Mesenchymal stem cell (in vitro differentiated cells and primary cell): ENCODE data around the gene STX18.

Source experiments
- DNase-seq: peaks from one replicate; pipeline ENCODE4 v3.0.0-alpha.2; 2013
- H2AFZ ChIP-seq: one replicate; pipeline ENCODE4 v1.6.1; 2013; ENCODE audit warnings: low read depth, mild to moderate bottlenecking, control low read depth, inconsistent platforms, low read length, moderate library complexity
- H2AK5ac ChIP-seq: 2 replicates; pipeline ENCODE4 v1.6.1; 2013; ENCODE audit warnings: low read length, moderate library complexity, mild to moderate bottlenecking, inconsistent platforms; ENCODE audit not compliant: severe bottlenecking
- H2BK120ac ChIP-seq: one replicate; pipeline ENCODE4 v1.6.1; 2013; ENCODE audit warnings: low read depth, mild to moderate bottlenecking, inconsistent platforms, low read length, moderate library complexity
- H2BK12ac ChIP-seq, 2 experiments: one replicate each; pipeline ENCODE4 v1.6.1; 2013; ENCODE audit warnings: inconsistent platforms in 2 of 2, low read length in 2 of 2, mild to moderate bottlenecking in 2 of 2, moderate library complexity in 2 of 2, control low read depth in 1 of 2
- H2BK15ac ChIP-seq: one replicate; pipeline ENCODE4 v1.6.1; 2013; ENCODE audit warnings: mild to moderate bottlenecking, low read depth, inconsistent platforms; ENCODE audit not compliant: poor library complexity, severe bottlenecking
- H2BK5ac ChIP-seq: 2 replicates; pipeline ENCODE4 v1.6.1; 2013; ENCODE audit warnings: low read depth, mild to moderate bottlenecking, low read length, control low read depth, inconsistent platforms; ENCODE audit not compliant: poor library complexity, severe bottlenecking
- H3K14ac ChIP-seq, 2 experiments: one replicate each; pipeline ENCODE4 v1.6.1; 2013; ENCODE audit warnings: inconsistent platforms in 2 of 2, low read length in 2 of 2, control low read depth in 1 of 2, mild to moderate bottlenecking in 1 of 2, moderate library complexity in 1 of 2
- H3K18ac ChIP-seq, 2 experiments: one replicate each; pipeline ENCODE4 v1.6.1; 2013; ENCODE audit warnings: inconsistent platforms in 2 of 2, low read length in 2 of 2, control low read depth in 1 of 2, low read depth in 1 of 2, mild to moderate bottlenecking in 1 of 2
- H3K23ac ChIP-seq, 2 experiments: one replicate each; pipeline ENCODE4 v1.6.1; 2013; ENCODE audit warnings: inconsistent platforms in 2 of 2, low read length in 2 of 2, mild to moderate bottlenecking in 2 of 2, moderate library complexity in 2 of 2, control low read depth in 1 of 2
- H3K27ac ChIP-seq: 2 replicates; pipeline ENCODE4 v1.5.1; 2013; ENCODE audit warnings: mild to moderate bottlenecking, moderate library complexity, low read length, control low read depth, inconsistent platforms; ENCODE audit not compliant: poor library complexity, severe bottlenecking
- H3K27me3 ChIP-seq, 2 experiments: 2 replicates each; pipeline versions ENCODE4 v1.6.1 to v1.7.0; 2013; ENCODE audit warnings: low read length in 2 of 2, mild to moderate bottlenecking in 2 of 2, moderate library complexity in 2 of 2, control low read depth in 1 of 2, inconsistent platforms in 1 of 2; ENCODE audit not compliant: control insufficient read depth in 1 of 2, insufficient read depth in 1 of 2
- H3K36me3 ChIP-seq, 2 experiments: 2 replicates each; pipeline versions ENCODE4 v1.6.1 to v1.7.0; 2013; ENCODE audit warnings: low read length in 2 of 2, control low read depth in 1 of 2, inconsistent platforms in 1 of 2, low read depth in 1 of 2, mild to moderate bottlenecking in 1 of 2; ENCODE audit not compliant: insufficient read depth in 2 of 2, control insufficient read depth in 1 of 2
- H3K4ac ChIP-seq, 2 experiments: one replicate each; pipeline ENCODE4 v1.6.1; 2013; ENCODE audit warnings: inconsistent platforms in 2 of 2, low read length in 2 of 2, mild to moderate bottlenecking in 2 of 2, moderate library complexity in 2 of 2, control low read depth in 1 of 2, low read depth in 1 of 2
- H3K4me1 ChIP-seq: 2 replicates; pipeline ENCODE4 v1.6.1; 2013; ENCODE audit warnings: low read depth, low read length, control low read depth; ENCODE audit not compliant: control insufficient read depth, insufficient read depth
- H3K4me2 ChIP-seq: 2 replicates; pipeline ENCODE4 v1.6.1; 2013; ENCODE audit warnings: low read length, mild to moderate bottlenecking, inconsistent platforms; ENCODE audit not compliant: poor library complexity, severe bottlenecking
- H3K4me3 ChIP-seq, 2 experiments: 2 replicates each; pipeline versions ENCODE4 v1.5.1 to v1.7.0; 2013; ENCODE audit warnings: low read length in 2 of 2, mild to moderate bottlenecking in 2 of 2, control low read depth in 1 of 2, low read depth in 1 of 2; ENCODE audit not compliant: insufficient read depth in 1 of 2
- H3K79me1 ChIP-seq: replicated peaks from 2 replicates; pipeline ENCODE4 v1.6.1; 2013; ENCODE audit warnings: mild to moderate bottlenecking, control low read depth, low read length, inconsistent platforms; ENCODE audit not compliant: poor library complexity, severe bottlenecking
- H3K9ac ChIP-seq: 2 replicates; pipeline ENCODE4 v1.7.0; 2013; ENCODE audit warnings: mild to moderate bottlenecking, low read length, moderate library complexity
- H3K9me3 ChIP-seq: 2 replicates; pipeline ENCODE4 v1.7.0; 2013; ENCODE audit warnings: mild to moderate bottlenecking, low read length; ENCODE audit not compliant: control insufficient read depth
- H4K8ac ChIP-seq: one replicate; pipeline ENCODE4 v1.6.1; 2013; ENCODE audit warnings: inconsistent platforms, mild to moderate bottlenecking, low read length, moderate library complexity
- H4K91ac ChIP-seq: one replicate; pipeline ENCODE4 v1.6.1; 2013; ENCODE audit warnings: mild to moderate bottlenecking, low read length, inconsistent platforms
- WGBS: methylation state at CpG from one replicate; pipeline ENCODE4 v1.1.7; 2013; ENCODE audit warnings: mixed read lengths; 5-methylcytosine and 5-hydroxymethylcytosine counted together

Gene STX18

GRCh38 chr4:4398430-4398829 is 143.4 kb downstream of the STX18 start:
- Histone ChIP-seq H2BK120ac (no peak overlapping the region), H3K9me3 (peaks cover 10% of the 10 kb centered on the region), H4K8ac (no peak overlapping the region), H3K4me2 (no peak overlapping the region), H3K23ac (no peak overlapping the region), H3K27ac (no peak overlapping the region), H3K36me3 (no peaks in the 10 kb centered on the region), H2BK12ac (no peak overlapping the region), H2AK5ac (no peak overlapping the region), H2BK5ac (no peak overlapping the region), H4K91ac (no peak overlapping the region), H3K14ac (no peak overlapping the region), H2BK15ac (no peak overlapping the region), H3K27me3 (peaks cover 44 to 89% of the 10 kb centered on the region in 2 experiments), H3K79me1 (no peaks in the 10 kb centered on the region), H3K4ac (no peak overlapping the region), H3K9ac (no peak overlapping the region), H2AFZ (no peak overlapping the region), H3K4me3 (no peak overlapping the region), H3K4me1 (peaks cover 4% of the 10 kb centered on the region), H3K18ac (no peak overlapping the region)
- 87% methylated on average over 3 of the region's 4 CpGs for WGBS
- DNase-seq, result no peak

- H3K9me3 ChIP-seq, result peaks cover 10% of the 10 kb centered on the region
- H3K23ac ChIP-seq, result no peak overlapping the region
- peak overlapping the region; percentile 69 to 98 for H3K4ac ChIP-seq
- 92% methylated on average over 13 of the region's 13 CpGs for WGBS
- peaks cover 54 to 93% of the 10 kb centered on the region in 2 experiments for H3K27me3 ChIP-seq
- H3K4me2 ChIP-seq, result no peak overlapping the region
- H4K91ac ChIP-seq, result peak overlapping the region; percentile 91
- DNase-seq, result no peak
- H3K14ac ChIP-seq, result no peak overlapping the region
- H4K8ac ChIP-seq, result peak overlapping the region; percentile 58
- H3K79me1 ChIP-seq, result no peaks in the 10 kb centered on the region
- H2AFZ ChIP-seq, result peak overlapping the region; percentile 55
- H2AK5ac ChIP-seq, result no peak overlapping the region
- peak overlapping the region; percentile 75 to 96 for H2BK12ac ChIP-seq
- H3K9ac ChIP-seq, result no peak overlapping the region
- H3K18ac ChIP-seq, result peak overlapping the region; percentile 85 to 94
- peaks cover 4% of the 10 kb centered on the region for H3K4me1 ChIP-seq
- no peaks in the 10 kb centered on the region for H3K36me3 ChIP-seq
- peak overlapping the region; percentile 78 for H2BK120ac ChIP-seq
- no peak overlapping the region for H2BK5ac ChIP-seq
- no peak overlapping the region for H3K4me3 ChIP-seq
- H2BK15ac ChIP-seq, result peak overlapping the region; percentile 55
- H3K27ac ChIP-seq, result no peak overlapping the region
Observed at GRCh38 chr4:4397441-4397819, 144.4 kb downstream of the STX18 start.

GRCh38 chr4:4396628-4397440 is 145.0 kb downstream of the STX18 start:
- peak; percentile 87 for DNase-seq
- H4K91ac ChIP-seq, result peak overlapping the region; percentile 91
- H3K4me2 ChIP-seq, result no peak overlapping the region
- peak overlapping the region; percentile 66 for H4K8ac ChIP-seq
- no peak overlapping the region for H3K27ac ChIP-seq
- no peaks in the 10 kb centered on the region for H3K79me1 ChIP-seq
- peak overlapping the region; percentile 69 to 98 for H3K4ac ChIP-seq
- no peak overlapping the region for H3K9ac ChIP-seq
- H3K4me1 ChIP-seq, result peaks cover 4% of the 10 kb centered on the region
- H3K14ac ChIP-seq, result peak overlapping the region in 1 of 2 experiments; percentile 75
- no peak overlapping the region for H2AFZ ChIP-seq
- H2BK5ac ChIP-seq, result no peak overlapping the region
- H2BK120ac ChIP-seq, result peak overlapping the region; percentile 64
- peaks cover 10% of the 10 kb centered on the region for H3K9me3 ChIP-seq
- H3K23ac ChIP-seq, result no peak overlapping the region
- peak overlapping the region; percentile 85 to 94 for H3K18ac ChIP-seq
- no peak overlapping the region for H2AK5ac ChIP-seq
- peak overlapping the region; percentile 55 for H2BK15ac ChIP-seq
- peaks cover 60 to 97% of the 10 kb centered on the region in 2 experiments for H3K27me3 ChIP-seq
- 58% methylated on average over 16 of the region's 19 CpGs for WGBS
- H3K4me3 ChIP-seq, result no peak overlapping the region
- peak overlapping the region; percentile 80 to 96 for H2BK12ac ChIP-seq
- no peaks in the 10 kb centered on the region for H3K36me3 ChIP-seq

DNA sequence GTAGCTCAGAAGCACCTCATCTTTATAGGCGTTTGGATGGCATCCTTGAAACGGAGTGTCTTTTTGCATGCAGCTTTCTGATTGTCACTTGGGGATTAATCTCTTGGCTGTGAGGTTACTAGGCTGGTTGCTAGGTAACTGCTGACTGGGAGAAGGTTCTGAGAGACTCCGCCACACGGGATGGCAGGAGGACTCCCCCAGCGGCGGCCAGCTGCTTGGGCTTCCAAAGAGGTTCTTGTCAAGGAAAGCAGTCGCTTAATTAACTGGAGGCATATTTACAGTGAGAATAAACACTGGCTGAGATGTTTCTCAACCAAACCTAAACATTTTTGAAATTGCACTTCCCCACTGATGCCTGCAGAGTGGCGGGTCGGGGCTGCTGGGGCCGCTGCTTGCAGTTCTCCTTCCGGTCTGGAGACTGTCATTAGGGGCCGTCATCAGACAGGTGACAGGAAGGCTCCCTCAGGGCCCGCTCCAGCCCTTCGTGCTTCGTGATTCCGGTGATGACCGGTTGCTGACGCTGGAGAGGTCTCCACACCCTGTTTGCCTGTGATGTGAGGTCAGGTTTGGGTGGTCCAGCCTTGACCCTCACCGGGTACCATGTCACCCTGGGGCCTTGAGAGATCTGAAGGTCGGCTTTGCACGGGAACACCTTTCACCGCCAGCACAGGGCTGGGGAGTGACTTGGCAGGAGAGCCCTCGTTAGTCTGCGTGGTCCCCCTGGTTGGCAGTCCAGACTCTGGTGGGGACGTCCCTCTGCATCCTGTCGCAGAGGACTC is 145.8 kb downstream of the STX18 start:
- 33% methylated on average over 23 of the region's 26 CpGs for WGBS
- Histone ChIP-seq H2BK12ac (peak overlapping the region; percentile 33 to 80), H3K14ac (no peak overlapping the region), H2BK15ac (peak overlapping the region; percentile 92), H2BK5ac (no peak overlapping the region), H3K18ac (peak overlapping the region in 1 of 2 experiments; percentile 41), H3K79me1 (no peaks in the 10 kb centered on the region), H3K36me3 (no peaks in the 10 kb centered on the region), H3K27me3 (peaks cover 62 to 97% of the 10 kb centered on the region in 2 experiments), H4K91ac (peak overlapping the region; percentile 87), H3K4me1 (peaks cover 4% of the 10 kb centered on the region), H3K9ac (no peak overlapping the region), H2AFZ (no peak overlapping the region), H2BK120ac (peak overlapping the region; percentile 50), H3K4me2 (no peak overlapping the region), H3K4ac (peak overlapping the region in 1 of 2 experiments; percentile 3), H4K8ac (peak overlapping the region; percentile 29), H3K27ac (no peak overlapping the region), H3K23ac (no peak overlapping the region), H2AK5ac (no peak overlapping the region), H3K9me3 (peaks cover 10% of the 10 kb centered on the region), H3K4me3 (no peak overlapping the region)
- peak; percentile 96 for DNase-seq
